ENCODE measurements around the gene TLR6. TPM values are rescaled to one million over a fixed set of nuclear protein-coding genes. Genes with fewer than 3 reads are reported as not detected.
A peak's percentile ranks its signal among the peaks of the same experiment; 100 is the strongest.

Gene TLR6
- total RNA-seq, 1 donor from 2014 or later, result 1.5 TPM

- no peak for DNase-seq
- ATAC-seq, result no peak
- intact Hi-C loops (cut with micrococcal nuclease), result no loop called here
These were observed 13.6 kb upstream of the TLR6 start for GRCh38 chr4:38870098-38870808.

- intact Hi-C loops (cut with micrococcal nuclease), result no loop called here
These were observed 12.9 kb upstream of the TLR6 start for GRCh38 chr4:38869511-38869910.

GRCh38 chr4:38868059-38868960 lies 11.7 kb upstream of the TLR6 start:
- intact Hi-C loops (cut with micrococcal nuclease), result no loop called here
- ATAC-seq, result peak; percentile 76
- peak; percentile 71 for DNase-seq

More at GRCh38 chr4:38869511-38869910, 12.9 kb upstream of the TLR6 start:
- ATAC-seq (no peak), DNase-seq (no peak)

- intact Hi-C loops (cut with micrococcal nuclease), result no loop called here
- ATAC-seq (peak; percentile 98), DNase-seq (peak; percentile 93)
These were observed 11.0 kb upstream of the TLR6 start, which contains the start of gene FAM114A1 for GRCh38 chr4:38867478-38868058. Gene FAM114A1, plus strand, starts transcription at chr4:38867806. Its CDS starts 10,273 bp downstream, at chr4:38878079.

GRCh38 chr4:38866973-38867477 lies 10.4 kb upstream of the TLR6 start:
- intact Hi-C loops (cut with micrococcal nuclease), result no loop called here
- DNase-seq (no peak), ATAC-seq (no peak)

GRCh38 chr4:38865445-38865844 lies 8.8 kb upstream of the TLR6 start:
- no peak for ATAC-seq
- intact Hi-C loops (cut with micrococcal nuclease), result no loop called here
- DNase-seq, result no peak

- no peak for ATAC-seq
- intact Hi-C loops (cut with micrococcal nuclease), result no loop called here
- no peak for DNase-seq
These were observed 5.2 kb upstream of the TLR6 start for GRCh38 chr4:38861791-38862190.

- intact Hi-C loops (cut with micrococcal nuclease), result no loop called here
- no peak for DNase-seq
- ATAC-seq, result no peak
These were observed 4.3 kb upstream of the TLR6 start for GRCh38 chr4:38860788-38861424.

GRCh38 chr4:38859501-38859900 lies 2.9 kb upstream of the TLR6 start:
- intact Hi-C loops (cut with micrococcal nuclease), result no loop called here
- no peak for DNase-seq
- ATAC-seq, result no peak

- ATAC-seq (no peak), DNase-seq (no peak)
- intact Hi-C loops (cut with micrococcal nuclease), result no loop called here
These were observed 1.4 kb upstream of the TLR6 start for GRCh38 chr4:38858097-38858420.

- ATAC-seq, result peak; percentile 90
- intact Hi-C loops (cut with micrococcal nuclease), result no loop called here
- DNase-seq, result no peak
These were observed 908 bp upstream of the TLR6 start for GRCh38 chr4:38857354-38858096.

- peak; percentile 46 for ATAC-seq
- DNase-seq, result no peak
- intact Hi-C loops (cut with micrococcal nuclease), result no loop called here
These were observed 571 bp downstream of the TLR6 start for GRCh38 chr4:38856046-38856445.

- ATAC-seq, result no peak
- DNase-seq, result no peak
- intact Hi-C loops (cut with micrococcal nuclease), result no loop called here
These were observed 1.2 kb downstream of the TLR6 start for GRCh38 chr4:38855466-38855865.

- ATAC-seq (no peak), DNase-seq (no peak)
- intact Hi-C loops (cut with micrococcal nuclease), result no loop called here
These were observed 10.6 kb downstream of the TLR6 start for GRCh38 chr4:38846015-38846414.

- intact Hi-C loops (cut with micrococcal nuclease), result no loop called here
- ATAC-seq, result no peak
- DNase-seq, result no peak
These were observed 13.6 kb downstream of the TLR6 start for GRCh38 chr4:38842994-38843393.

- no peak for DNase-seq
- ATAC-seq, result no peak
- intact Hi-C loops (cut with micrococcal nuclease), result no loop called here
These were observed 18.8 kb downstream of the TLR6 start for GRCh38 chr4:38837849-38838248.

- ATAC-seq (no peak), DNase-seq (no peak)
- intact Hi-C loops (cut with micrococcal nuclease), result no loop called here
These were observed 19.3 kb downstream of the TLR6 start for GRCh38 chr4:38837334-38837733.

GRCh38 chr4:38834570-38834969 lies 22.0 kb downstream of the TLR6 start:
- DNase-seq (no peak), ATAC-seq (no peak)
- intact Hi-C loops (cut with micrococcal nuclease), result no loop called here

Data from left ventricle myocardium superior (tissue), 1 donor.